SK-N-SH treated with all-trans-retinoic acid at 6 μM for 48 hours (cell line): ENCODE measurements around the gene DDRGK1.

Experiments
- CREB5 ChIP-seq: fragments of 250-450 bp; sonication (Bioruptor Pico); IDR thresholded peaks from 2 replicates; pipeline ENCODE4 v1.5.1; 2020; ENCODE audit warnings: low read depth, mild to moderate bottlenecking, moderate library complexity
- CSDC2 ChIP-seq: fragments of 250-450 bp; sonication (Bioruptor Pico); IDR thresholded peaks from 2 replicates; pipeline ENCODE4 v1.5.0; 2020; ENCODE audit warnings: mild to moderate bottlenecking, moderate library complexity
- ESRRG ChIP-seq: fragments of 250-450 bp; sonication (Bioruptor Pico); IDR thresholded peaks from 2 replicates; pipeline ENCODE4 v1.6.1; 2021; ENCODE audit warnings: mild to moderate bottlenecking
- RARB ChIP-seq: fragments of 250-450 bp; sonication (Bioruptor Pico); IDR thresholded peaks from 2 replicates; pipeline ENCODE4 v1.8.0; 2021; ENCODE audit warnings: mild to moderate bottlenecking, moderate library complexity
- ZFP3 ChIP-seq: fragments of 250-450 bp; sonication (Bioruptor Pico); IDR thresholded peaks from 2 replicates; pipeline ENCODE4 v1.5.0; 2020; ENCODE audit warnings: mild to moderate bottlenecking, moderate library complexity

DNA sequence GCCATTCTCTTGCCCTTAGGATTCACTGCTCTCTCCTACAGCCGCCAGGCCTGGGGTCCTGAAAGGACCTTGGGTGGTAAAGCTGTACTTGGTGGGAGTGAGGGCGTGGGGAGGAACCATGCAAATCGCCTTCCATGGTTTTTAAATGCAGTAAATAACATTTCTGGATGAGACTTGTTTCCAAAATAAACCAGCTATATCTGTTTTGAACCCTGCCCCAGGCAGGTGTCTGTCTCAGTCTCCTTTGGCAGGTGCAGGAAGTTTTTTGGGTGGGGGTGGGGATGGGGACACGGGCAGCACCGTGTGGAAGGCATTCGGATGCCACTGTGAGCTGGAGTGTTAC is 19.1 kb upstream of the DDRGK1 start:
- no peak for TF ChIP-seq CREB5
- no peak for TF ChIP-seq CSDC2 (CRISPR knock-in tag)
- no peak for TF ChIP-seq RARB (CRISPR knock-in tag)
- no peak for TF ChIP-seq ZFP3 (CRISPR knock-in tag)
- TF ChIP-seq ESRRG: no peak
